Neuronal stem cell (in vitro differentiated cells): ENCODE measurements around the gene SFXN5.

Experiments used
- DNase-seq: peaks from one replicate; pipeline ENCODE4 v3.0.0-alpha.2; 2013; ENCODE audit warnings: low spot score
- H2AFZ ChIP-seq: one replicate; pipeline ENCODE4 v1.6.1; 2013; ENCODE audit warnings: mild to moderate bottlenecking, low read length, inconsistent platforms
- H2AK5ac ChIP-seq: 2 replicates; pipeline ENCODE4 v1.6.1; 2013; ENCODE audit warnings: low read depth, mild to moderate bottlenecking, inconsistent platforms, low read length, moderate library complexity, mixed read lengths
- H2BK120ac ChIP-seq: 2 replicates; pipeline ENCODE4 v1.6.1; 2013; ENCODE audit warnings: low read depth, mild to moderate bottlenecking, inconsistent platforms, low read length, moderate library complexity, mixed read lengths
- H2BK12ac ChIP-seq: one replicate; pipeline ENCODE4 v1.6.1; 2013; ENCODE audit warnings: low read length, inconsistent platforms
- H2BK15ac ChIP-seq: 2 replicates; pipeline ENCODE4 v1.6.1; 2013; ENCODE audit warnings: mild to moderate bottlenecking, low read length, inconsistent platforms, mixed read lengths
- H2BK5ac ChIP-seq: one replicate; pipeline ENCODE4 v1.6.1; 2013; ENCODE audit warnings: inconsistent platforms, mild to moderate bottlenecking, low read length, moderate library complexity
- H3K14ac ChIP-seq: one replicate; pipeline ENCODE4 v1.6.1; 2013; ENCODE audit warnings: low read length, inconsistent platforms
- H3K18ac ChIP-seq: 2 replicates; pipeline ENCODE4 v1.6.1; 2013; ENCODE audit warnings: low read length, inconsistent platforms
- H3K23ac ChIP-seq: 2 replicates; pipeline ENCODE4 v1.6.1; 2013; ENCODE audit warnings: low read depth, mild to moderate bottlenecking, mixed read lengths, low read length, inconsistent platforms; ENCODE audit not compliant: poor library complexity
- H3K27ac ChIP-seq: replicated peaks from 3 replicates; pipeline ENCODE4 v1.5.1; 2013; ENCODE audit warnings: low read length, inconsistent platforms
- H3K27me3 ChIP-seq, 3 experiments: 2 replicates each; pipeline ENCODE4 v1.6.1; 2013; ENCODE audit warnings: low read length in 3 of 3, mild to moderate bottlenecking in 2 of 3, inconsistent platforms in 1 of 3, low read depth in 1 of 3, mixed read lengths in 1 of 3, moderate library complexity in 1 of 3; ENCODE audit not compliant: control insufficient read depth in 3 of 3, insufficient read depth in 3 of 3
- H3K36me3 ChIP-seq, 2 donors: replicated peaks in 1 of 2; 2 replicates each; pipeline ENCODE4 v1.6.1; 2013; ENCODE audit warnings: low read length in 2 of 2; ENCODE audit not compliant: control insufficient read depth in 2 of 2, insufficient read depth in 2 of 2
- H3K4ac ChIP-seq: 2 replicates; pipeline ENCODE4 v1.6.1; 2013; ENCODE audit warnings: inconsistent platforms, mild to moderate bottlenecking, low read length, moderate library complexity
- H3K4me1 ChIP-seq, 2 donors: 1 replicate in 1 of 2; 2 replicates in 1 of 2; pipeline ENCODE4 v1.6.1; 2013; ENCODE audit warnings: low read length in 2 of 2, low read depth in 1 of 2; ENCODE audit not compliant: control insufficient read depth in 2 of 2, insufficient read depth in 1 of 2
- H3K4me2 ChIP-seq: one replicate; pipeline ENCODE4 v1.6.1; 2013; ENCODE audit warnings: mild to moderate bottlenecking, low read length, inconsistent platforms; ENCODE audit not compliant: insufficient read depth, poor library complexity, severe bottlenecking
- H3K4me3 ChIP-seq, 2 donors: 2 replicates each; pipeline ENCODE4 v1.5.1; 2013; ENCODE audit warnings: low read length in 2 of 2, mild to moderate bottlenecking in 2 of 2, inconsistent platforms in 1 of 2, moderate library complexity in 1 of 2
- H3K79me1 ChIP-seq: one replicate; pipeline ENCODE4 v1.6.1; 2013; ENCODE audit warnings: low read depth, mild to moderate bottlenecking, inconsistent platforms, low read length, moderate library complexity
- H3K9ac ChIP-seq: one replicate; pipeline ENCODE4 v1.6.1; 2013; ENCODE audit warnings: mild to moderate bottlenecking, low read depth, low read length, inconsistent platforms; ENCODE audit not compliant: poor library complexity
- H3K9me3 ChIP-seq, 2 donors: replicated peaks in 1 of 2; 2 replicates each; pipeline versions ENCODE3 to v1.6.1; 2013; ENCODE audit warnings: low read length in 2 of 2, mild to moderate bottlenecking in 2 of 2, inconsistent platforms in 1 of 2, low read depth in 1 of 2, mixed read lengths in 1 of 2, moderate library complexity in 1 of 2; ENCODE audit not compliant: control insufficient read depth in 2 of 2, insufficient read depth in 1 of 2
- H4K8ac ChIP-seq: one replicate; pipeline ENCODE4 v1.6.1; 2013; ENCODE audit warnings: low read depth, mild to moderate bottlenecking, inconsistent platforms, low read length, moderate library complexity
- H4K91ac ChIP-seq: one replicate; pipeline ENCODE4 v1.6.1; 2013; ENCODE audit warnings: low read length, low read depth, mild to moderate bottlenecking, inconsistent platforms; ENCODE audit not compliant: poor library complexity
- WGBS, 2 donors: extraction: QIAGEN DNeasy Blood & Tissue Kit; methylation state at CpG; one replicate each; pipeline ENCODE4 v1.1.7; 2013; ENCODE audit warnings: missing lambda C conversion rate in 2 of 2, mixed read lengths in 1 of 2; ENCODE audit not compliant: insufficient read length in 2 of 2, insufficient replicate concordance in 1 of 2; ENCODE audit errors: extremely low coverage in 2 of 2; 5-methylcytosine and 5-hydroxymethylcytosine counted together

The SFXN5 gene

DNA sequence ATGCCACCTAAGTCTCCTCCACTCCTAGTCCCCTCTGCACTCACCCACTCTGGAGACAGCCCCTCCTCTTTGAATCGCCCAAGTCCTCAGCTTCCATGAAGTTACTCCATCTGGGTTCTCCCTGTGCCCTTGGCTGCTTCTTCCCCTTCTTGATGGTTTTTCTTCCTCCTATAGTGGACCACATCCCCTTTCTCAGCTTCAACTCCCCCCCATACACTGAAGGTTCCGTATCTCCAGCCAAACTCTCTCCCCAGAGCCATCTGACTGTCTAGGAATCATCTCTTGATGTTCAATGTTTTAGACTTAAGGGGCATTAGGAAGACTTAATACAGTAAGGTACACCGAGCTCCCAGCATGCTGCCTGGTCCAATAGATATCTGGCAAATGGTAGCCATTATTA, 114.6 kb downstream of the SFXN5 start:
- no peaks in the 10 kb centered on the region for H3K79me1 ChIP-seq
- no CpG with 5 or more reads among the region's 3 CpGs for WGBS, 2 donors
- H3K4me2 ChIP-seq = no peak overlapping the region
- no peak overlapping the region for H3K4me3 ChIP-seq
- H3K9me3 ChIP-seq = peaks cover 0 to 6% of the 10 kb centered on the region in 2 donors
- H3K18ac ChIP-seq = peak overlapping the region; percentile 88
- no peak overlapping the region for H2AFZ ChIP-seq
- peak overlapping the region; percentile 32 for H2BK120ac ChIP-seq
- H3K4me1 ChIP-seq = peaks cover 6 to 48% of the 10 kb centered on the region in 2 donors
- no peak overlapping the region for H3K23ac ChIP-seq
- H3K9ac ChIP-seq = no peak overlapping the region
- H3K27ac ChIP-seq = no peak overlapping the region
- no peak overlapping the region for H2BK5ac ChIP-seq
- no peaks in the 10 kb centered on the region for H3K36me3 ChIP-seq
- H2BK15ac ChIP-seq = no peak overlapping the region
- no peak for DNase-seq
- peak overlapping the region; percentile 40 for H2AK5ac ChIP-seq
- H4K91ac ChIP-seq = no peak overlapping the region
- H3K27me3 ChIP-seq = peaks cover 0 to 42% (median 0%) of the 10 kb centered on the region in 3 experiments
- H4K8ac ChIP-seq = no peak overlapping the region
- no peak overlapping the region for H3K4ac ChIP-seq
- peak overlapping the region; percentile 47 for H2BK12ac ChIP-seq
- H3K14ac ChIP-seq = no peak overlapping the region

DNA sequence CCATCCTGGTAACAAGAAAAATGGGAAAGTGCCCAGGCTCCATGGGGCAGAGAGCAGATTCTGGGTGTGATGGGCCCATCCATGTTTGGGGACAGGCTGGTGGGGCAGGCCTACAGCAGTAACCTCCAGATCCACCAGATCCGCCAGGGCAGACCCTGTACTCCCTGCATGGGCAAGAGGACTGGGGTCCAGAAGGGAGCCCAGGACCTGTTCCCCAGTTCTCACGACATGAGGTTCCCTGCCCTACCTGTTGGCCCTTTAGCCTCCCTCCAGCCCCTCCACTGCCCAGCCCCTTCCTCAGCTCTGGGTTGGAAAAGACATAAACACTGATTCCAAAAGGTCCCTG, 115.5 kb downstream of the SFXN5 start:
- H3K4me1 ChIP-seq = peaks cover 8 to 53% of the 10 kb centered on the region in 2 donors
- peak overlapping the region; percentile 65 for H2BK12ac ChIP-seq
- H3K27me3 ChIP-seq = peaks cover 0 to 42% (median 0%) of the 10 kb centered on the region in 3 experiments
- no peak overlapping the region for H3K9ac ChIP-seq
- no peak overlapping the region for H2AFZ ChIP-seq
- DNase-seq = no peak
- peak overlapping the region; percentile 98 for H3K27ac ChIP-seq
- H3K36me3 ChIP-seq = no peaks in the 10 kb centered on the region
- peak overlapping the region; percentile 7 for H4K91ac ChIP-seq
- H3K14ac ChIP-seq = no peak overlapping the region
- peak overlapping the region; percentile 50 for H2BK15ac ChIP-seq
- peak overlapping the region; percentile 97 for H2AK5ac ChIP-seq
- no peaks in the 10 kb centered on the region for H3K79me1 ChIP-seq
- H4K8ac ChIP-seq = no peak overlapping the region
- no peak overlapping the region for H3K4me2 ChIP-seq
- peak overlapping the region; percentile 82 for H2BK5ac ChIP-seq
- H3K9me3 ChIP-seq = peaks cover 0 to 6% of the 10 kb centered on the region in 2 donors
- H2BK120ac ChIP-seq = peak overlapping the region; percentile 7
- no CpG with 5 or more reads among the region's 2 CpGs for WGBS, 2 donors
- peak overlapping the region; percentile 95 for H3K18ac ChIP-seq
- H3K4ac ChIP-seq = peak overlapping the region; percentile 32
- no peak overlapping the region for H3K23ac ChIP-seq
- no peak overlapping the region for H3K4me3 ChIP-seq

GRCh38 chr2:72955228-72956049, 116.1 kb downstream of the SFXN5 start:
- Histone ChIP-seq H3K27me3 (peaks cover 0 to 42% (median 0%) of the 10 kb centered on the region in 3 experiments), H2BK120ac (peak overlapping the region; percentile 7), H2BK5ac (peak overlapping the region; percentile 82), H2AFZ (no peak overlapping the region), H3K4me3 (no peak overlapping the region), H3K79me1 (no peaks in the 10 kb centered on the region), H3K9ac (no peak overlapping the region), H3K14ac (no peak overlapping the region), H4K8ac (no peak overlapping the region), H2BK15ac (peak overlapping the region; percentile 50), H3K36me3 (no peaks in the 10 kb centered on the region), H3K4me1 (peaks cover 8 to 50% of the 10 kb centered on the region in 2 donors), H3K4me2 (peak overlapping the region; percentile 27), H4K91ac (peak overlapping the region; percentile 7), H2BK12ac (peak overlapping the region; percentile 65), H3K23ac (no peak overlapping the region), H3K4ac (peak overlapping the region; percentile 32), H3K18ac (peak overlapping the region; percentile 95), H2AK5ac (peak overlapping the region; percentile 97), H3K9me3 (peaks cover 0 to 6% of the 10 kb centered on the region in 2 donors), H3K27ac (peak overlapping the region; percentile 98)
- WGBS, 2 donors = no CpG with 5 or more reads among the region's 24 CpGs
- DNase-seq = peak; percentile 87
